SKM-1 treated with dmso at 0.1 percent for 144 hours (cell line): ENCODE data around the gene BRK1.
"Not testable (repeated sequence)": the region's sequence is repeated elsewhere in the genome, so short reads cannot be mapped to it uniquely, and the experiment has no call there.

Experiments
- DNase-seq: peaks from one replicate; lab custom pipeline; 2025; ENCODE audit not compliant: unreplicated experiment; lab: John Stamatoyannopoulos, UW

Gene BRK1

GRCh38 chr3:10176150-10176549 is 60.7 kb downstream of the BRK1 start:
- not testable (repeated sequence) for DNase-seq
